CD4-positive, alpha-beta T cell (primary cell): ENCODE data around the gene ALG9. TPM values are rescaled to one million over a fixed set of nuclear protein-coding genes. Genes with fewer than 3 reads are reported as not detected.

Experiments used
- ATAC-seq: fragments of 200-7000 bp; cut with Tn5 transposase; one replicate; pipeline ENCODE4 v1.10.0; 2022; ENCODE audit warnings: mild to moderate bottlenecking; ENCODE audit not compliant: poor library complexity
- CTCF ChIA-PET: fragments of 350-600 bp; sonication (Branson Sonifier 250); formaldehyde crosslinking; loops from one replicate; lab custom pipeline; 2021; ENCODE audit warnings: antibody characterized with exemption, inconsistent platforms; lab: Charles Lee
- POLR2A ChIA-PET: fragments of 350-600 bp; sonication (Branson Sonifier 250); formaldehyde crosslinking; loops from one replicate; lab custom pipeline; 2021; ENCODE audit warnings: antibody characterized with exemption, inconsistent platforms; lab: Charles Lee
- DNase-seq, 14 experiments: peaks; one replicate each; pipeline ENCODE4 v3.0.0-alpha.2; 2013 to 2020; ENCODE audit warnings: mixed read lengths in 2 of 14
- H3K27ac ChIP-seq, 2 donors: one replicate each; pipeline versions ENCODE4 v1.5.1 to v1.7.0; 2013; ENCODE audit warnings: low read length in 2 of 2, low read depth in 1 of 2, mild to moderate bottlenecking in 1 of 2
- H3K27me3 ChIP-seq, 2 experiments: 1 replicate in 1 of 2; 2 replicates in 1 of 2; pipeline versions ENCODE4 v1.6.1 to v1.7.0; 2013; ENCODE audit warnings: low read length in 2 of 2, control low read depth in 1 of 2, mild to moderate bottlenecking in 1 of 2, moderate library complexity in 1 of 2; ENCODE audit not compliant: insufficient read depth in 2 of 2, control insufficient read depth in 1 of 2
- H3K36me3 ChIP-seq: one replicate; pipeline ENCODE4 v1.6.1; 2013; ENCODE audit warnings: low read length, control low read depth; ENCODE audit not compliant: insufficient read depth
- H3K4me1 ChIP-seq: one replicate; pipeline ENCODE4 v1.6.1; 2013; ENCODE audit warnings: low read length, control low read depth; ENCODE audit not compliant: insufficient read depth
- H3K4me3 ChIP-seq: one replicate; pipeline ENCODE4 v1.5.1; 2013; ENCODE audit warnings: mild to moderate bottlenecking, low read length, moderate library complexity
- H3K9me3 ChIP-seq, 2 experiments: 1 replicate in 1 of 2; 2 replicates in 1 of 2; pipeline versions ENCODE4 v1.6.1 to v1.7.0; 2013; ENCODE audit warnings: low read length in 2 of 2, mild to moderate bottlenecking in 2 of 2, control low read depth in 1 of 2, moderate library complexity in 1 of 2; ENCODE audit not compliant: control insufficient read depth in 1 of 2, insufficient read depth in 1 of 2
- H3K27ac Mint-ChIP-seq: one replicate; pipeline ENCODE4 v1.8.0; 2020; ENCODE audit warnings: mixed read lengths
- H3K27me3 Mint-ChIP-seq: one replicate; pipeline ENCODE4 v1.8.0; 2021; ENCODE audit warnings: mixed read lengths
- H3K36me3 Mint-ChIP-seq: one replicate; pipeline ENCODE4 v1.8.0; 2021; ENCODE audit warnings: low read depth, mixed read lengths
- H3K4me1 Mint-ChIP-seq: one replicate; pipeline ENCODE4 v1.8.0; 2021; ENCODE audit warnings: low read depth, mixed read lengths
- H3K4me3 Mint-ChIP-seq: one replicate; pipeline ENCODE4 v1.8.0; 2020; ENCODE audit warnings: mild to moderate bottlenecking, mixed read lengths
- H3K9me3 Mint-ChIP-seq: one replicate; pipeline ENCODE4 v1.8.0; 2020; ENCODE audit warnings: mixed read lengths
- CTCF ChIP-seq: fragments of 200-600 bp; IDR thresholded peaks from one replicate; pipeline ENCODE4 v1.8.0; 2022; ENCODE audit warnings: antibody characterized with exemption, mild to moderate bottlenecking
- intact Hi-C, 2 experiments: fragments of 100-400 bp; cut with DNase I in 1 of 2; cut with micrococcal nuclease in 1 of 2; formaldehyde crosslinking; loops; one replicate each; pipeline versions ENCODE4 v1.15.1 to v1.9.0; 2023 to 2025; cut with DNase I, micrococcal nuclease
- total RNA-seq, 174 experiments: library from RNA in 2 of 174; stranded (reverse) in 2 of 174; gene quantifications; one replicate each; pipeline ENCODE4 v1.2.3 and lab custom pipeline; 2021 to 2026

ALG9 gene
- total RNA-seq, 2 experiments from 2014 or later, result 31.1 to 33.4 TPM

GRCh38 chr11:111762526-111762925, 108.9 kb downstream of the ALG9 start:
- DNase-seq (no peak), ATAC-seq (no peak)
- H3K27me3 Mint-ChIP-seq, result no peaks in the 10 kb centered on the region
- no peak for TF ChIP-seq CTCF
- peak overlapping the region; percentile 17 for H3K4me3 Mint-ChIP-seq
- Histone ChIP-seq H3K36me3 (peaks cover 56% of the 10 kb centered on the region), H3K4me1 (peaks cover 12% of the 10 kb centered on the region), H3K9me3 (no peaks in the 10 kb centered on the region), H3K4me3 (no peak overlapping the region), H3K27ac (no peak overlapping the region), H3K27me3 (no peaks in the 10 kb centered on the region)
- peaks cover 93% of the 10 kb centered on the region for H3K36me3 Mint-ChIP-seq
- ChIA-PET POLR2A (no interaction called here), CTCF (no interaction called here)
- peaks cover 47% of the 10 kb centered on the region for H3K4me1 Mint-ChIP-seq
- H3K9me3 Mint-ChIP-seq, result no peaks in the 10 kb centered on the region
- intact Hi-C loops, result loop anchor here in 1 of 2 experiments (5.0 to 10.0 kb wide), 4 partner anchors 315 to 1552 kb away; partner anchors contain the start of genes PTS, RDX and TTC12
- H3K27ac Mint-ChIP-seq, result no peak overlapping the region

- no peaks in the 10 kb centered on the region for H3K27me3 ChIP-seq
- H3K27ac ChIP-seq, result no peak overlapping the region
- Mint-ChIP-seq H3K27ac (no peak overlapping the region), H3K36me3 (peaks cover 98% of the 10 kb centered on the region), H3K27me3 (no peaks in the 10 kb centered on the region), H3K4me3 (no peak overlapping the region), H3K9me3 (no peaks in the 10 kb centered on the region), H3K4me1 (peaks cover 38% of the 10 kb centered on the region)
- intact Hi-C loops, result loop anchor here in 1 of 2 experiments (5.0 to 10.0 kb wide), 4 partner anchors 316 to 1554 kb away; partner anchors contain the start of genes PTS, RDX and TTC12
- DNase-seq, result no peak
- H3K36me3 ChIP-seq, result peaks cover 64% of the 10 kb centered on the region
- ChIA-PET CTCF (interaction anchor here (1.0 kb wide), 1 partner anchor 157 kb away, joined by 3 read pairs; no protein-coding TSS in a partner anchor), POLR2A (interaction anchor here (0.6 kb wide), 1 partner anchor 1434 kb away, joined by 4 read pairs; no protein-coding TSS in a partner anchor)
- H3K4me1 ChIP-seq, result peaks cover 4% of the 10 kb centered on the region
- no peak overlapping the region for H3K4me3 ChIP-seq
- TF ChIP-seq CTCF, result no peak
- ATAC-seq, result no peak
- no peaks in the 10 kb centered on the region for H3K9me3 ChIP-seq
These were observed 110.3 kb downstream of the ALG9 start for GRCh38 chr11:111761036-111761435.

GRCh38 chr11:111759778-111760407, 111.5 kb downstream of the ALG9 start:
- Mint-ChIP-seq H3K36me3 (peaks cover 92% of the 10 kb centered on the region), H3K27me3 (no peaks in the 10 kb centered on the region), H3K4me3 (no peak overlapping the region), H3K9me3 (no peaks in the 10 kb centered on the region), H3K4me1 (peaks cover 29% of the 10 kb centered on the region), H3K27ac (no peak overlapping the region)
- Histone ChIP-seq H3K4me1 (peaks cover 4% of the 10 kb centered on the region), H3K4me3 (no peak overlapping the region), H3K27ac (no peak overlapping the region), H3K36me3 (peaks cover 70% of the 10 kb centered on the region), H3K9me3 (no peaks in the 10 kb centered on the region), H3K27me3 (no peaks in the 10 kb centered on the region)
- CTCF ChIA-PET, result interaction anchor here (0.5 to 1.2 kb wide), 2 partner anchors 18 to 237 kb away, joined by 3 to 4 read pairs; no protein-coding TSS in a partner anchor
- no peak for TF ChIP-seq CTCF
- intact Hi-C loops, result loop anchor here in 1 of 2 experiments (5.0 to 10.0 kb wide), 4 partner anchors 317 to 1555 kb away; partner anchors contain the start of genes PTS, RDX and TTC12
- ATAC-seq (no peak), DNase-seq (no peak)
- POLR2A ChIA-PET, result no interaction called here
